ENCODE measurements around the gene AURKB. TPM values are rescaled to one million over a fixed set of nuclear protein-coding genes. Genes with fewer than 3 reads are reported as not detected.
A peak's percentile ranks its signal among the peaks of the same experiment; 100 is the strongest.
"Not testable (repeated sequence)": the region's sequence is repeated elsewhere in the genome, so short reads cannot be mapped to it uniquely, and the experiment has no call there.

AURKB gene
- total RNA-seq, 1 donor from 2014 or later = not detected

DNA sequence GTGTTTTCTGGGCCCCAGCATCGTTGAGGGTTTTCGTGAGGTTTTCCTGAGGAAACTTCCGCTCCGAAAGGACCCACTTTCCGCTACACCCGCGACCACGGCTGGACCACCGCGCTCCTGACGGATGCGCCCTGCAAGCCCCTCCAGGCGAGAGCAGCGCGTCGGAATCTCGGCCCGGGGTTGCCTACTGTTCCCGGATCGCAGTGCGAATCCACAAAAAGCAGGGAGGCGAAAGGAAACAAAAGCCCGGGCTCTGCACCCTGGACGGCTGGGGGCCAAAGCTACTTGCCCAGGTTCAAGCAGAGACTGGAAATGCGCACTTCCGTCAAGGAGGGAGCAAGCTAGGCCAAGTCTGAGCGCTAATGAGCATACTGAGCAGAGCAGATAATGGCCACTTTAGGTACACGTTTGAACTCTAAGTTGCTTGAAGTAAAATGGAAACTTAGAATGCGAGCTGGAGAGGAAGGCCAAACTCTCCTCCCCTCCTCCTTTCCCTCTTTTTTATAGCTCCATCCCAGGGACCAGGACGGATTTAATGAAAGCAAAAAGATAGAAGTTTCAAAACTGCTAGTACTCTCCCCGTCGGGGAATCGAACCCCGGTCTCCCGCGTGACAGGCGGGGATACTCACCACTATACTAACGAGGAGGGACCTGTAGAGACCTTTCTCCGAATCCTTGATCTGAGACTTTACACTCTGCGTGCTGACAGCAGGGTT, 11.4 kb upstream of the AURKB start:
- DNase-seq (ENCODE audit: low spot score in 2 of 2) = peak; percentile 38 to 95
- TF ChIP-seq, protein P1, sequence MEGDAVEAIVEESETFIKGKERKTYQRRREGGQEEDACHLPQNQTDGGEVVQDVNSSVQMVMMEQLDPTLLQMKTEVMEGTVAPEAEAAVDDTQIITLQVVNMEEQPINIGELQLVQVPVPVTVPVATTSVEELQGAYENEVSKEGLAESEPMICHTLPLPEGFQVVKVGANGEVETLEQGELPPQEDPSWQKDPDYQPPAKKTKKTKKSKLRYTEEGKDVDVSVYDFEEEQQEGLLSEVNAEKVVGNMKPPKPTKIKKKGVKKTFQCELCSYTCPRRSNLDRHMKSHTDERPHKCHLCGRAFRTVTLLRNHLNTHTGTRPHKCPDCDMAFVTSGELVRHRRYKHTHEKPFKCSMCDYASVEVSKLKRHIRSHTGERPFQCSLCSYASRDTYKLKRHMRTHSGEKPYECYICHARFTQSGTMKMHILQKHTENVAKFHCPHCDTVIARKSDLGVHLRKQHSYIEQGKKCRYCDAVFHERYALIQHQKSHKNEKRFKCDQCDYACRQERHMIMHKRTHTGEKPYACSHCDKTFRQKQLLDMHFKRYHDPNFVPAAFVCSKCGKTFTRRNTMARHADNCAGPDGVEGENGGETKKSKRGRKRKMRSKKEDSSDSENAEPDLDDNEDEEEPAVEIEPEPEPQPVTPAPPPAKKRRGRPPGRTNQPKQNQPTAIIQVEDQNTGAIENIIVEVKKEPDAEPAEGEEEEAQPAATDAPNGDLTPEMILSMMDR (IDR thresholded peaks at IDR 0.05) = no peak

DNA sequence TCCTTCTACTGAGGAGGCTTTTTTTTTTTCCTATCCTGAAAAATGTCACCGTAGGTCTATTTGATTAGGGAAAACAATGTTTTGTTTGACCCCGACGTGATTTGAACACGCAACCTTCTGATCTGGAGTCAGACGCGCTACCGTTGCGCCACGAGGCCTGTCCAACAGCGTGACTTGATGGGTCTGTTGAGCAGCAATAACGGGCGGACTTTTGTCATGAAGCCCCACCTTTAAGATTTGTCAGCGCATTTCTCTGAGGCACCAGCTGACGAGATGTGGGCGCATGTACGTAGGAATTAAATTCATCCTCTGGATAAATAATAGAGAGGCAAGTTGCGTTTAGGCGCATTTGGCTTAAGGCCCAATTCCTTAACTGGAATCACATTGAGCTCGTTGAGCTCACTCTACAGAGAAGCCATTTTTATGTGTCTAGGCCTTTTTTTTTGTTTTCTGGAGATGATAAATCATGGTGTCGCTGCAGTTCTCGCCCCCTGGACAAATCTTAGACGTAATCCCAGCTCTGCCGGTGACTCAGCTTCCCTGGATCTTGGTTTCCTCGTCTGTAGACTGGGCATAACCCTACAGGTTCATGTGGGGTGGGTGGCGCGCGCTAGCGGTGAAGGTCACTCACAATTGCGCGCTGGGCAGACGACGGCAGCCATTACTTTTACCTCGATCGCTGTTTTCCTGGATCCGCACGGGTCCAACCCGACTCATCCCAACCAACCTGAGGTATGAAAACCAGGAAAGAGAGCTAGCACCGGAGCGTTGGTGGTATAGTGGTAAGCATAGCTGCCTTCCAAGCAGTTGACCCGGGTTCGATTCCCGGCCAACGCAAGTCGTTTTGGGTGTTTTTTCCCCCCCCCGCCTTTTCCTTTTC, 10.6 kb upstream of the AURKB start:
- H3K9me3 ChIP-seq = no peaks in the 10 kb centered on the region
- H3K4me3 ChIP-seq = peak overlapping the region; percentile 72 to 82
- H3K27me3 ChIP-seq = no peaks in the 10 kb centered on the region
- H3K4me1 ChIP-seq = peaks cover 8 to 13% of the 10 kb centered on the region in 2 donors
- DNase-seq (ENCODE audit: low spot score in 2 of 2) = peak; percentile 80 to 96
- TF ChIP-seq, protein P1 (IDR thresholded peaks at IDR 0.05) = no peak
- intact Hi-C loops (cut with DNase I) = loop anchor here (1.0 to 10.0 kb wide), 5 partner anchors 34 to 304 kb away; partner anchors contain the start of genes RNF227 and RPL26
- H3K36me3 ChIP-seq = no peaks in the 10 kb centered on the region
- peak overlapping the region; percentile 94 to 96 for H3K27ac ChIP-seq

More for the DNA sequence above, 11.4 kb upstream of the AURKB start:
- Histone ChIP-seq H3K27me3 (no peaks in the 10 kb centered on the region), H3K4me3 (peak overlapping the region; percentile 72 to 82), H3K36me3 (no peaks in the 10 kb centered on the region), H3K4me1 (peaks cover 8 to 15% of the 10 kb centered on the region in 2 donors), H3K9me3 (no peaks in the 10 kb centered on the region), H3K27ac (peak overlapping the region; percentile 94 to 96)
- intact Hi-C loops (cut with DNase I) = loop anchor here (1.0 to 10.0 kb wide), 8 partner anchors 35 to 379 kb away; partner anchors contain the start of genes RANGRF, RNF227 and RPL26

DNA sequence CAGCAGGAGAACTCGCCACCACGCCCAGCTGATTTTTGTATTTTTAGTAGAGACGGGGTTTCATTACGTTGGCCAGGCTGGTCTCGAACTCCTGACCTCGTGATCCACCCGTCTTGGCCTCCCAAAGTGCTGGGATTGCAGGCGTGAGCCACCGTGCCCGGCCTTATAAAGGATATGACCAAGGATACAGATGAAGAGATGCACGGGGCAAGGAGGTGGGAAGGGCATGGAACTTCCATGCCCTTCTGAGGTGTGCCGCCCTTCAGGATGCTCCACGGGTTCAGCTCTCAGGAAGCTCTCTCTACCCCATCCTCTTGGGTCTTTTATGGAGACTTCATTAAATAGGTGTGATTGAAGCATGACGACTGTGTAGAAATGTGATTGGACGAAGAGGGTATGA, 3.6 kb upstream of the AURKB start:
- DNase-seq (ENCODE audit: low spot score in 2 of 2); H3K4me3 ChIP-seq; intact Hi-C loops (cut with DNase I); H3K27ac ChIP-seq; H3K27me3 ChIP-seq; H3K36me3 ChIP-seq; H3K9me3 ChIP-seq: not testable (repeated sequence)
- peaks cover 0 to 15% of the 10 kb centered on the region in 2 donors for H3K4me1 ChIP-seq

DNA sequence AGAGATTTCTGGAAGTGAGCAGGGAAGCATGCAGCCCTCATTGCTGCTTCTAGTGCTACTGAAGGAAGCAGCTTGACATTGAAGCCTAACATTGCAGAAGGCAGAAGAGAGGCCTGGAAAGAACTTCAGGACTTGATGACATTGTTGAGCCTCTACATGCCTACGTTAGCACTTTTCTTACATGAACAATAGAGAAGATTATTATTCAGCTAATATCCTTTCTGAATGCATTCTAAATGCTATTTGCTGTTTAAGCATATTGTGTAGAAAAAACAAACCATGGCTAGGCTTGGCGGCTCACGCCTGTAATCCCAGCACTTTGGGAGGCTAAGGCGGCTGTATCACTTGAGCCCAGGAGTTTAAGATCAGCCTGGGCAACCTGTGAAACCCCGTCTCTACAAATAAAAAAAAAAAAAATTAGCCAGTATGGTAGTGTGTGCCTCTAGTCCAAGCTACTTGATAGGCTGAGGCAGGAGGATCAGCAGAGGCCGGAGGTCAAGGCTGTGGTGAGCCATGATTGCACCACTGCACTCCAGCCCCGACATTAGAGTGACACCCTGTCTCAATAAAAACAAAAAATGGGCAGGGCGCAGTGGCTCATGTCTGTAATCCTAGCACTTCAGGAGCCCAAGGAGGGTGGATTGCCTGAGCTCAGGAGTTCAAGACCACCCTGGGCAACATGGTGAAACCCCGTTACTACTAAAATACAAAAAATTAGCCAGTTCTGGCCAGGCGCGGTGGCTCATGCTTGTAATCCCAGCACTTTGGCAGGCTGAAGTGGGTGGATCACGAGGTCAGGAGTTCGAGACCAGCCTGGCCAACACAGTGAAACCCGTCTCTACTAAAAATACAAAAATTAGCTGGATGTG, 2.2 kb upstream of the AURKB start:
- Histone ChIP-seq H3K27ac (no peak overlapping the region), H3K4me3 (no peak overlapping the region), H3K36me3 (no peaks in the 10 kb centered on the region), H3K4me1 (peaks cover 0 to 15% of the 10 kb centered on the region in 2 donors), H3K9me3 (no peaks in the 10 kb centered on the region), H3K27me3 (no peaks in the 10 kb centered on the region)
- TF ChIP-seq, protein P1 (IDR thresholded peaks at IDR 0.05) = no peak
- intact Hi-C loops (cut with DNase I) = no loop called here
- DNase-seq (ENCODE audit: low spot score in 2 of 2) = no peak

DNA sequence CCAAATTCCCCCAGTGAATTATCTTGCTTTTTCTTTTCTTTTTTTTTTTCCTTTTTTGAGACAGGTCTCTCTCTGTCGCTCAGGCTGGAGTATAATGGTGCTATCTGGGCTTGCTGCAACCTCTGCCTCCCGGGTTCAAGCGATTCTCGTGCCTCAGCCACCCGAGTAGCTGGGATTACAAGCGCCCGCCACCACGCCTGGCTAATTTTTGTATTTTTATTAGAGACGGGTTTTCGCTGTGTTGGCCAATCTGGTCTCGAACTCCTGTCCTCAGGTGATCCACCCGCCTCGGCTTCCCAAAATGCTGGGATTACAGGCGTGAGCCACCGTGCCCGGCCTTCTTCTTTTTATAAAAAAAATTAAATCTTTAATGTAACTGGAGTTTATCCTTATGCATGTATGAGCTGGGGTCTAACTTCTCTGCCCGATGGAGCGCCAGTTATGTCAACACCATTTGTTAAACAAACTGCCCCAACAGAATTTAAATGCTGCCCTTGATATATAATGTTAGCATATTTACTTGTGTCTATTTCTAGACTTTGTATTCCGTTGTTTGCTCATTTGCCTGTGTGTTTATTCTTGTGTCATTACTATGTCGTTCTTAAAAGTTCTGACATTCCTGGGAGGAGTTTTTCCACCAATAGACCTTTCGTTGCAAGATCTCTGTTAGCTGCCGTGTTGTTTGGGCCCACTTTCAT, 535 bp upstream of the AURKB start:
- H3K9me3 ChIP-seq = no peaks in the 10 kb centered on the region
- peak overlapping the region; percentile 63 to 74 for H3K4me3 ChIP-seq
- DNase-seq (ENCODE audit: low spot score in 2 of 2) = no peak
- TF ChIP-seq, protein P1 (IDR thresholded peaks at IDR 0.05) = no peak
- no peaks in the 10 kb centered on the region for H3K27me3 ChIP-seq
- H3K27ac ChIP-seq = peak overlapping the region; percentile 78 to 80
- intact Hi-C loops (cut with DNase I) = loop anchor here (1.0 kb wide), 1 partner anchor 21 kb away; the partner anchor contains the start of gene BORCS6
- peaks cover 0 to 15% of the 10 kb centered on the region in 2 donors for H3K4me1 ChIP-seq
- no peaks in the 10 kb centered on the region for H3K36me3 ChIP-seq

Measured in ascending aorta (tissue), 2 donors.